Liver (tissue), 9 donors: ENCODE data around the gene WDFY3. TPM values are rescaled to one million over a fixed set of nuclear protein-coding genes. Genes with fewer than 3 reads are reported as not detected.

Source experiments
- DNase-seq: peaks from one replicate; pipeline ENCODE4 v3.0.0-alpha.2; 2017; ENCODE audit warnings: low spot score
- H3K27ac ChIP-seq, 2 donors: one replicate each; pipeline ENCODE4 v1.7.0; 2013; ENCODE audit warnings: inconsistent platforms in 2 of 2, low read length in 2 of 2, control low read depth in 1 of 2, low read depth in 1 of 2, mild to moderate bottlenecking in 1 of 2
- H3K27me3 ChIP-seq, 4 donors: one replicate each; pipeline versions ENCODE4 v1.6.1 to v1.7.0; 2013; ENCODE audit warnings: low read length in 3 of 4, inconsistent platforms in 1 of 4, mild to moderate bottlenecking in 1 of 4, moderate library complexity in 1 of 4; ENCODE audit not compliant: control insufficient read depth in 4 of 4, insufficient read depth in 4 of 4
- H3K36me3 ChIP-seq, 4 donors: one replicate each; pipeline versions ENCODE4 v1.6.1 to v1.7.0; 2013; ENCODE audit warnings: low read length in 3 of 4, mild to moderate bottlenecking in 3 of 4, low read depth in 1 of 4, moderate library complexity in 1 of 4; ENCODE audit not compliant: control insufficient read depth in 4 of 4, insufficient read depth in 3 of 4
- H3K4me1 ChIP-seq, 4 donors: one replicate each; pipeline versions ENCODE4 v1.6.1 to v1.7.0; 2013; ENCODE audit warnings: low read length in 3 of 4, mild to moderate bottlenecking in 3 of 4, moderate library complexity in 1 of 4; ENCODE audit not compliant: control insufficient read depth in 4 of 4, insufficient read depth in 4 of 4
- H3K4me3 ChIP-seq, 3 donors: one replicate each; pipeline versions ENCODE4 v1.6.1 to v1.7.0; 2013; ENCODE audit warnings: low read length in 3 of 3, control low read depth in 1 of 3, low read depth in 1 of 3, mild to moderate bottlenecking in 1 of 3
- H3K9ac ChIP-seq, 2 donors: one replicate each; pipeline ENCODE4 v1.7.0; 2013; ENCODE audit warnings: low read length in 2 of 2, mild to moderate bottlenecking in 2 of 2, moderate library complexity in 2 of 2, control low read depth in 1 of 2, low read depth in 1 of 2
- H3K9me3 ChIP-seq, 4 donors: one replicate each; pipeline versions ENCODE4 v1.6.1 to v1.7.0; 2013; ENCODE audit warnings: low read length in 3 of 4; ENCODE audit not compliant: control insufficient read depth in 4 of 4
- FOXA1 ChIP-seq: IDR thresholded peaks from 2 replicates; pipeline ENCODE4 v1.6.1; 2016; ENCODE audit warnings: antibody characterized with exemption
- FOXA2 ChIP-seq: IDR thresholded peaks from 2 replicates; pipeline ENCODE4 v1.6.1; 2016; ENCODE audit warnings: antibody characterized with exemption
- HNF4A ChIP-seq, 2 donors: conservative IDR thresholded peaks; 2 replicates each; pipeline ENCODE4 v1.6.1; 2016; ENCODE audit warnings: antibody characterized with exemption in 2 of 2, mild to moderate bottlenecking in 2 of 2
- NR2F2 ChIP-seq: IDR thresholded peaks from 2 replicates; pipeline ENCODE4 v1.6.1; 2016; ENCODE audit warnings: antibody characterized with exemption
- RAD21 ChIP-seq, 2 donors: IDR thresholded peaks; 2 replicates each; pipeline ENCODE4 v1.6.1; 2016; ENCODE audit warnings: antibody characterized with exemption in 2 of 2, mild to moderate bottlenecking in 2 of 2
- YY1 ChIP-seq: IDR thresholded peaks from 2 replicates; pipeline ENCODE4 v1.6.1; 2016; ENCODE audit warnings: antibody characterized with exemption, mild to moderate bottlenecking
- WGBS: extraction: QIAGEN DNeasy Blood & Tissue Kit; methylation state at CpG from one replicate; pipeline ENCODE4 v1.1.7; 2013; 5-methylcytosine and 5-hydroxymethylcytosine counted together
- polyA plus RNA-seq, 2 donors: library from polyadenylated mRNA; stranded (reverse) in 1 of 2; unstranded in 1 of 2; fragments of 200-250 nt in 1 of 2; fragments of >200 nt in 1 of 2; fragmentation: Nextera tagmentation in 1 of 2; extraction: Ambion mirVana in 1 of 2; gene quantifications; one replicate each; pipeline versions ENCODE4 v1.2.1 to v1.2.3, GENCODE V29; 2013 to 2015
- total RNA-seq, 2 donors: library from RNA; depleted of rRNA; stranded (reverse); fragments of >200 nt; gene quantifications; one replicate each; pipeline ENCODE4 v1.2.3, GENCODE V29; 2014
- TF ChIP-seq, protein P1 (sequence below): IDR thresholded peaks from 2 replicates; pipeline ENCODE4 v1.6.1; 2016; ENCODE audit warnings: antibody characterized with exemption
- TF ChIP-seq, protein P2 (sequence below): IDR thresholded peaks from 2 replicates; pipeline ENCODE4 v1.6.1; 2016; ENCODE audit warnings: antibody characterized with exemption
- TF ChIP-seq, protein P3 (sequence below): IDR thresholded peaks from 2 replicates; pipeline ENCODE4 v1.6.1; 2016; ENCODE audit warnings: antibody characterized with exemption, mild to moderate bottlenecking
- TF ChIP-seq, protein P4 (sequence below): fragments of 150-350 bp; IDR thresholded peaks from 2 replicates; pipeline ENCODE4 v1.5.1; 2017; ENCODE audit warnings: improper control_type of control experiment, low read depth, low read length; ENCODE audit not compliant: missing input control
- donor health status: healthy.
- donor health status: healthy.
- donor health status: healthy.
- donor health status: healthy.
- donor health status: healthy.

The WDFY3 gene
- total and polyA plus RNA-seq, 4 donors: 3.2 to 50.5 (median 19.2) TPM

DNA sequence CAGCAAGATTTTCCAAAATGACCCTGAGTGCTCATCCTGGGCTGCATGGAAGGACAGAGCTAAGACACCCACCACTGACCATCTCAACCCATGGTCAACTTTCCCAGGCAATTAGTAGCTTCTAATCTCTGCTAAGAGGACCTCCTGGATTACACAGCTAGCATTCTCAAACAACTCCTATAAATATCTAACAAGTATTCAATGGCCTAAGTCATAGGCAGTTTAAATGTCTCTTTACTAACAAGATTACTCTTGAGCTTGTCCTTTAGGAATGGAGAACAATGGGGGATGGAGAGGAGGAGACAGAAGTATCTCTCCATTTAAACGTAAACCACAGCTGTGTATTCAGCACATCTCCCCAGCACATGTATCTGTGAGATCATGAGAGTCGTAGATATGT lies 118.1 kb downstream of the WDFY3 start:
- no peak for DNase-seq
- TF ChIP-seq, protein P1, sequence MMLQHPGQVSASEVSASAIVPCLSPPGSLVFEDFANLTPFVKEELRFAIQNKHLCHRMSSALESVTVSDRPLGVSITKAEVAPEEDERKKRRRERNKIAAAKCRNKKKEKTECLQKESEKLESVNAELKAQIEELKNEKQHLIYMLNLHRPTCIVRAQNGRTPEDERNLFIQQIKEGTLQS: no peak
- TF ChIP-seq, protein P2, sequence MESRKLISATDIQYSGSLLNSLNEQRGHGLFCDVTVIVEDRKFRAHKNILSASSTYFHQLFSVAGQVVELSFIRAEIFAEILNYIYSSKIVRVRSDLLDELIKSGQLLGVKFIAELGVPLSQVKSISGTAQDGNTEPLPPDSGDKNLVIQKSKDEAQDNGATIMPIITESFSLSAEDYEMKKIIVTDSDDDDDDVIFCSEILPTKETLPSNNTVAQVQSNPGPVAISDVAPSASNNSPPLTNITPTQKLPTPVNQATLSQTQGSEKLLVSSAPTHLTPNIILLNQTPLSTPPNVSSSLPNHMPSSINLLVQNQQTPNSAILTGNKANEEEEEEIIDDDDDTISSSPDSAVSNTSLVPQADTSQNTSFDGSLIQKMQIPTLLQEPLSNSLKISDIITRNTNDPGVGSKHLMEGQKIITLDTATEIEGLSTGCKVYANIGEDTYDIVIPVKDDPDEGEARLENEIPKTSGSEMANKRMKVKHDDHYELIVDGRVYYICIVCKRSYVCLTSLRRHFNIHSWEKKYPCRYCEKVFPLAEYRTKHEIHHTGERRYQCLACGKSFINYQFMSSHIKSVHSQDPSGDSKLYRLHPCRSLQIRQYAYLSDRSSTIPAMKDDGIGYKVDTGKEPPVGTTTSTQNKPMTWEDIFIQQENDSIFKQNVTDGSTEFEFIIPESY: no peak
- no peak for TF ChIP-seq FOXA2

DNA sequence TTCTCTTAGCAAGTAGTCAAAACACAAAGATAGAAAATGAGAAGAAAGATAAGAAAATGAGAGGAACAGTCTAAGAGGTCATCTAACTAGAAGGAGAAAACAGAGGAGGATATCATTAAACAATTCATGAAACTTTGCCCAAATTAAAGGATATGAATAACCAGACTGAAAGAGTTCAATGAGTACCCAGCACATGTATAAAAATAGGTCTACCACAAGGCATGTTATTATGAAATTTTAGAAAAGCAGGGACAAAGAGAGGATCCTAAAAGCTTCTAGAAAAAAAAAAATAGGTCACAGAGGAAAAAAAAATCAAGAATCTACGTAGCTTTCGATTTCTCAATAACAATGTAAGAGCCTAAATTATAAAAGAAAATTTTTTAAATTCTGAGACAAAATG lies 118.5 kb downstream of the WDFY3 start:
- no peaks in the 10 kb centered on the region for H3K9me3 ChIP-seq
- 88% methylated on average over 2 of the region's 2 CpGs for WGBS
- no peak overlapping the region for H3K27ac ChIP-seq
- H3K4me1 ChIP-seq: no peaks in the 10 kb centered on the region
- no peaks in the 10 kb centered on the region for H3K27me3 ChIP-seq
- H3K4me3 ChIP-seq: no peak overlapping the region
- peaks cover 0 to 12% (median 5%) of the 10 kb centered on the region in 4 donors for H3K36me3 ChIP-seq
- DNase-seq: no peak
- TF ChIP-seq NR2F2: no peak
- TF ChIP-seq HNF4A (conservative IDR thresholded peaks at IDR 0.05): no peak
- TF ChIP-seq, protein P3, sequence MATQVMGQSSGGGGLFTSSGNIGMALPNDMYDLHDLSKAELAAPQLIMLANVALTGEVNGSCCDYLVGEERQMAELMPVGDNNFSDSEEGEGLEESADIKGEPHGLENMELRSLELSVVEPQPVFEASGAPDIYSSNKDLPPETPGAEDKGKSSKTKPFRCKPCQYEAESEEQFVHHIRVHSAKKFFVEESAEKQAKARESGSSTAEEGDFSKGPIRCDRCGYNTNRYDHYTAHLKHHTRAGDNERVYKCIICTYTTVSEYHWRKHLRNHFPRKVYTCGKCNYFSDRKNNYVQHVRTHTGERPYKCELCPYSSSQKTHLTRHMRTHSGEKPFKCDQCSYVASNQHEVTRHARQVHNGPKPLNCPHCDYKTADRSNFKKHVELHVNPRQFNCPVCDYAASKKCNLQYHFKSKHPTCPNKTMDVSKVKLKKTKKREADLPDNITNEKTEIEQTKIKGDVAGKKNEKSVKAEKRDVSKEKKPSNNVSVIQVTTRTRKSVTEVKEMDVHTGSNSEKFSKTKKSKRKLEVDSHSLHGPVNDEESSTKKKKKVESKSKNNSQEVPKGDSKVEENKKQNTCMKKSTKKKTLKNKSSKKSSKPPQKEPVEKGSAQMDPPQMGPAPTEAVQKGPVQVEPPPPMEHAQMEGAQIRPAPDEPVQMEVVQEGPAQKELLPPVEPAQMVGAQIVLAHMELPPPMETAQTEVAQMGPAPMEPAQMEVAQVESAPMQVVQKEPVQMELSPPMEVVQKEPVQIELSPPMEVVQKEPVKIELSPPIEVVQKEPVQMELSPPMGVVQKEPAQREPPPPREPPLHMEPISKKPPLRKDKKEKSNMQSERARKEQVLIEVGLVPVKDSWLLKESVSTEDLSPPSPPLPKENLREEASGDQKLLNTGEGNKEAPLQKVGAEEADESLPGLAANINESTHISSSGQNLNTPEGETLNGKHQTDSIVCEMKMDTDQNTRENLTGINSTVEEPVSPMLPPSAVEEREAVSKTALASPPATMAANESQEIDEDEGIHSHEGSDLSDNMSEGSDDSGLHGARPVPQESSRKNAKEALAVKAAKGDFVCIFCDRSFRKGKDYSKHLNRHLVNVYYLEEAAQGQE: no peak
- TF ChIP-seq, protein P4, sequence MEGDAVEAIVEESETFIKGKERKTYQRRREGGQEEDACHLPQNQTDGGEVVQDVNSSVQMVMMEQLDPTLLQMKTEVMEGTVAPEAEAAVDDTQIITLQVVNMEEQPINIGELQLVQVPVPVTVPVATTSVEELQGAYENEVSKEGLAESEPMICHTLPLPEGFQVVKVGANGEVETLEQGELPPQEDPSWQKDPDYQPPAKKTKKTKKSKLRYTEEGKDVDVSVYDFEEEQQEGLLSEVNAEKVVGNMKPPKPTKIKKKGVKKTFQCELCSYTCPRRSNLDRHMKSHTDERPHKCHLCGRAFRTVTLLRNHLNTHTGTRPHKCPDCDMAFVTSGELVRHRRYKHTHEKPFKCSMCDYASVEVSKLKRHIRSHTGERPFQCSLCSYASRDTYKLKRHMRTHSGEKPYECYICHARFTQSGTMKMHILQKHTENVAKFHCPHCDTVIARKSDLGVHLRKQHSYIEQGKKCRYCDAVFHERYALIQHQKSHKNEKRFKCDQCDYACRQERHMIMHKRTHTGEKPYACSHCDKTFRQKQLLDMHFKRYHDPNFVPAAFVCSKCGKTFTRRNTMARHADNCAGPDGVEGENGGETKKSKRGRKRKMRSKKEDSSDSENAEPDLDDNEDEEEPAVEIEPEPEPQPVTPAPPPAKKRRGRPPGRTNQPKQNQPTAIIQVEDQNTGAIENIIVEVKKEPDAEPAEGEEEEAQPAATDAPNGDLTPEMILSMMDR: no peak
- no peak for TF ChIP-seq RAD21 (IDR thresholded peaks at IDR 0.05)
- TF ChIP-seq, protein P1: no peak
- no peak for TF ChIP-seq FOXA1
- TF ChIP-seq YY1: no peak
- H3K9ac ChIP-seq: no peak overlapping the region

More for the DNA sequence above, 118.1 kb downstream of the WDFY3 start:
- Histone ChIP-seq H3K4me1 (no peaks in the 10 kb centered on the region), H3K9ac (no peak overlapping the region), H3K9me3 (no peaks in the 10 kb centered on the region), H3K36me3 (peaks cover 0 to 12% (median 5%) of the 10 kb centered on the region in 4 donors), H3K27ac (no peak overlapping the region), H3K4me3 (no peak overlapping the region), H3K27me3 (no peaks in the 10 kb centered on the region)
- 94% methylated on average over 2 of the region's 2 CpGs for WGBS
